NT2/D1 (cell line): ENCODE measurements around the gene ATXN2L.

Experiments
- YY1 ChIP-seq: IDR thresholded peaks from 2 replicates; pipeline ENCODE4 v1.6.1; 2011; ENCODE audit not compliant: insufficient read length, insufficient read depth
- ZNF274 ChIP-seq: IDR thresholded peaks from 2 replicates; pipeline ENCODE4 v1.6.1; 2011; ENCODE audit warnings: mild to moderate bottlenecking, low read depth, low read length

- TF ChIP-seq YY1: no peak
- TF ChIP-seq ZNF274: no peak
These were observed 61.2 kb downstream of the ATXN2L start for GRCh38 chr16:28884045-28884444.
